Endometrial microvascular endothelial cells (primary cell): ENCODE results near the gene KPNA1. TPM values are rescaled to one million over a fixed set of nuclear protein-coding genes. Genes with fewer than 3 reads are reported as not detected.

ENCODE experiments used
- in situ Hi-C: cut with HindIII; loops from 2 replicates; pipeline ENCODE4 v1.10.0; 2017; ENCODE audit warnings: low sequenced_read_pairs, low pct_unique_long_range_greater_than_20kb; ENCODE audit errors: inconsistent ontology term
- total RNA-seq: library from RNA; depleted of rRNA; stranded (reverse); fragments of >200 nt; gene quantifications from one replicate; pipeline ENCODE4 v1.2.3, GENCODE V29; 2015; ENCODE audit errors: inconsistent ontology term

The KPNA1 gene
- total RNA-seq: 53.6 TPM

- in situ Hi-C loops: no loop called here
Measured at GRCh38 chr3:122514123-122515019, at the start of gene KPNA1. KPNA1 (minus strand) TSS chr3:122514939; CDS start chr3:122496565, 18,374 bp downstream.

GRCh38 chr3:122564155-122564912 lies 49.6 kb upstream of the KPNA1 start, which contains the start of the genes DTX3L and PARP9:
DTX3L (plus strand) TSS chr3:122564338; CDS start chr3:122564427, 89 bp downstream.
PARP9 (minus strand) TSS chr3:122564300; CDS start chr3:122559620, 4,680 bp downstream.
- in situ Hi-C loops: no loop called here

- in situ Hi-C loops: no loop called here
Measured at GRCh38 chr3:122563717-122564025, 48.9 kb upstream of the KPNA1 start.

GRCh38 chr3:122562923-122563716 lies 48.4 kb upstream of the KPNA1 start:
- in situ Hi-C loops: no loop called here

GRCh38 chr3:122560680-122561079 lies 45.9 kb upstream of the KPNA1 start:
- in situ Hi-C loops: no loop called here

- in situ Hi-C loops: no loop called here
Measured at GRCh38 chr3:122559906-122560305, 45.2 kb upstream of the KPNA1 start.

GRCh38 chr3:122558605-122559004 lies 43.9 kb upstream of the KPNA1 start:
- in situ Hi-C loops: no loop called here

- in situ Hi-C loops: no loop called here
Measured at GRCh38 chr3:122557356-122557755, 42.6 kb upstream of the KPNA1 start.

- in situ Hi-C loops: no loop called here
Measured at GRCh38 chr3:122555275-122556071, 40.7 kb upstream of the KPNA1 start.

- in situ Hi-C loops: no loop called here
Measured at GRCh38 chr3:122553171-122553570, 38.4 kb upstream of the KPNA1 start.

GRCh38 chr3:122548619-122549018 lies 33.9 kb upstream of the KPNA1 start:
- in situ Hi-C loops: no loop called here

GRCh38 chr3:122548076-122548475 lies 33.3 kb upstream of the KPNA1 start:
- in situ Hi-C loops: no loop called here

- in situ Hi-C loops: no loop called here
Measured at GRCh38 chr3:122546151-122546550, 31.4 kb upstream of the KPNA1 start.

GRCh38 chr3:122538956-122539490 lies 24.3 kb upstream of the KPNA1 start:
- in situ Hi-C loops: no loop called here

- in situ Hi-C loops: no loop called here
Measured at GRCh38 chr3:122536632-122537001, 21.9 kb upstream of the KPNA1 start.

GRCh38 chr3:122535964-122536631 lies 21.4 kb upstream of the KPNA1 start:
- in situ Hi-C loops: no loop called here

GRCh38 chr3:122533931-122534334 lies 19.2 kb upstream of the KPNA1 start:
- in situ Hi-C loops: no loop called here

GRCh38 chr3:122533480-122533879 lies 18.7 kb upstream of the KPNA1 start:
- in situ Hi-C loops: no loop called here
